Stimulated activated CD4-positive, alpha-beta T cell treated with anti-CD3 and anti-CD28 coated beads, Interleukin-12 subunit alpha, Interleukin-12 subunit beta, amount 100 ng/mL, for 4 hours (primary cell): ENCODE measurements around the gene ABL2.

Experiments used
- DNase-seq: peaks from one replicate; pipeline ENCODE4 v3.0.0-alpha.2; 2020

Gene ABL2

GRCh38 chr1:179127163-179127895 lies 102.1 kb downstream of the ABL2 start:
- no peak for DNase-seq

DNA sequence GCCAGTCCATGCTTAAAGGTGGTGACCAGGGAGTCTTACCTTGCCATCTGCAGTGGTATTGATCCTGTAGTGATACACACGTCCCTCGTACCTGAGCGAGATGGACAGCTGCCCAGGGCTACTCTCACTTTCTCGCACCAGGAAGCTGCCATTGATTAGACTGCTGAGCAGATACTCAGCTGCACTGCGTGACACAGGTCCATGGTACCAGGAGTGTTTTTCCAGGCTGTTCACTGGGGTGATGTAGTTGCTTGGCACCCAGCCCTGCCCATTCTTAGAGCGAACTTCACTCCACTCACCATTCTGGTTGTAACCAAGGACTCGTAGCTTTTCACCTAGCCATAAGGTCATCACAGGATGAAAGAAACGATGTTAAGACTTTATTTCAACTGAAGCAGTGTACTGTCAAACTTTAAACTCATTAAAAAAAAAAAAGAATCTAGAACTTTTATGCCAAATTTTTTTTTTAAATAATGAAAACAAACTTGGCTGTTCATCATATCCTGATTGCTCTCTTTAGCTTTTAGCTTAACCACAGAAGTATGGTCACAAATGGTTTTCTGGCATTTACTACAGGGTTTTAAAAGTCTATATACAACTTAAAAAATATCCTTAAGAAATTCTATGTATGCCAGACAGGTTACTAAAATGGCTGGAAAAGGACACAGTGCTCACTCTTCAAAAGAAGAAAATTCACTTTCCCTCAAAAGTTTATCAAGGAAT lies 103.0 kb downstream of the ABL2 start:
- DNase-seq, result no peak

GRCh38 chr1:179124873-179125272 lies 104.6 kb downstream of the ABL2 start:
- no peak for DNase-seq

DNA sequence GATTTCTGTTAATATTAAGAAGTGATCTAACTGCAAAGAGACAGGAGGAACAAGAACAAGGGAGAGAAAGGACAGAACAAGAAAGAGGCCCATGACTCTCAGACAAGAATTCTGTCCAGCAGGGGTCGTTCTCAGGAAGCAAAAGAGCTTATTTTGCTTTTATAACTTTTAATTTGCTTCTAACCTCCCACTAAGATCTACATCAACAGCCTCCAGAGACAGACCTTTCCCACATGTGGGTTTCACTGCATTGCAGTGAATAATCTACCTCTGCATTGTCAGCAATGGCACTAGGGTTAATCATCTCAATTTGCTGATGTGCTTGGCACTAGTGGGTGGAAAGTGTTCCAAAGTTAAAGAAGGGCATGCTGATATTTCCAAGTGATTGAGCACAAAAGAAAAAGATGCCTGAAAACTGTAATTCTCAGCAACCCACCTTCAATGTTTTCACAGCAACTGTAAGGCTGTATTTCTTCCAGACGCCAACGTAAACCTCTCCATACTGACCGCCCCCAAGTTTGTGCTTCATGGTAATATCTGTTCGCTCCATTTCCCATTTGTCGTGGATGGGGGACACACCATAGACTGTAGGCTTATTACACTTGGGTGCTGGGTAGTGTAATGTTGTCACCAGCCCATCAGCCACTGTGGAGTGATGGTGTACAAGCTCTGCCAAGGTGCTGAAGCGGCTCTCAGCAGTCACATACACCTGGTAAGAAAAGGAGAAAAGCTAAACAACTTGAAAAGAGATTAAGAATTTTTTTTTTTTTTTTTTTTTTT lies 108.1 kb downstream of the ABL2 start:
- DNase-seq, result no peak

DNA sequence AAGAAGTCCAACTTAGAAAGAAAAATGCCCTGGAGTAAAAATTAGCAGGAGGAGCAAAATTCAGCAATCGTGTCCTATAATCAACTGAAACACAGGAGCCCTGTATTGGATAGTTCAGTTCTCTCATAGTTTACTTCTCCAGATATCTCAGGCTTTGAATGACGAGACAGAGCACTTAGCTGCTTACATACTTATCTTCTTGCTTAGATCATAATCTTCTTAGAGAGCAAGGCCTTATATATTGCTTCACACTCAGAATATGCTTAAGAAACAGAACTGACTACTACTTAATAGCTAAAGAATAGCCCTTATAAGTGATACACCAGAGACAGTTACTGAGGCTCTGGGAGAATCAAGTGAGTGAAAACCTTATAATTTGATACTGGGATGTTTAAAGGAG lies 108.7 kb downstream of the ABL2 start:
- no peak for DNase-seq

DNA sequence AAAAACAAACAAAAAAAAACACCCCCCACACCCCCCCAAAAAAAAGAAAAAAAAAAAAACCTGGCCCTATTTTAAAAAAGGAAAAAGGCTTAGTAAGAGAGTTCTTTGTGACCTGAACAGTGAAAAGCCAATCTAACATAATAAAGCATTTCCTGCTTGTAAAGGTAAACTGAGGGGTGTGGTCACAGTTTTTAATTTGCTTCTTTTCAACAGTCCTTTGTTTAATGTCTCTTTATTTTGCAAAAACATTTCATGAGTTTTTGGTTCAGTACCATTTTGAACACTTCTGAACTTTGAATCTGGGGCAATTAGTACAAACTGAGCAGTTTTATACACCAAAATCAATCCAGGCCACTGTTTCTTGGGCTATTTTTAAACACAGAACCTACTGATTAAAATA lies 110.0 kb downstream of the ABL2 start:
- DNase-seq, result no peak

DNA sequence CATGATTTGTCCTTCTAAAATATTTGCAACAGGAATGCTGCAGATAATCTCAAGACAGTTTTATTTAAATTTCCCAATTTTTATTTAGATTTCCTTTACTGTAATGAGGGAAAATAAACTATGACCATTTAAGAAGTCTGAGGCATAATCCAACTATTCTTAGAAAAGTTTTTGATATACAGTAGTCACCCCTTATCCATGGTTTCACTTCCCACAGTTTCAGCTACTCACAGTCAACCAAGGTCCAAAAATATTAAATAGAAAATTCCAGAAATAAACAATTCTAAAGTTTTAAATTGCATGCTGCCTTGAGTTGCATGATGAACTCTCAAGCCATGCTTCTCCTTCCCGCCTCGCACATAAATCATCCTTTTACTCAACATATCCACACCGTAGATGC lies 114.3 kb downstream of the ABL2 start:
- DNase-seq, result no peak

DNA sequence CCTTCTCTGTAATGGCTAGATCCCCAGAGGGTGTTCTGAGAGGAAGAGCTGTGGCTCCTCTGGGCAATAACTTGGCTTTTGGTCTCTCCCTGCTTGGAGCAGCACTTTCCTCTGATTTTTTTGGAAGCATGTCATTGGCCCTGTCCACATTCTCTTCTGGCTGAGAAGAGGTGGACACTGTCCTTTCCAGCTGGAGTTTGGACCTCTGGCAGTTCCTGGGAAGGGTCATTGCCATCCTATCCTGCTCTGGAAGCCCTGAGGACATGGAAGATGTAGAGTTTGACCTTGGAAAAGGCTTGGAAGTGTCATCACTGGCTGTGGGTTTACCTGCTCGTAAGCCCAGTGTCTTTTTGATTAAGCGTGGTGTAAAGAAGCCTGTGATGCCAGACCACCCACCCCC lies 120.8 kb downstream of the ABL2 start:
- DNase-seq, result no peak

- DNase-seq, result no peak
Measured at GRCh38 chr1:179107706-179108629, 121.5 kb downstream of the ABL2 start.

DNA sequence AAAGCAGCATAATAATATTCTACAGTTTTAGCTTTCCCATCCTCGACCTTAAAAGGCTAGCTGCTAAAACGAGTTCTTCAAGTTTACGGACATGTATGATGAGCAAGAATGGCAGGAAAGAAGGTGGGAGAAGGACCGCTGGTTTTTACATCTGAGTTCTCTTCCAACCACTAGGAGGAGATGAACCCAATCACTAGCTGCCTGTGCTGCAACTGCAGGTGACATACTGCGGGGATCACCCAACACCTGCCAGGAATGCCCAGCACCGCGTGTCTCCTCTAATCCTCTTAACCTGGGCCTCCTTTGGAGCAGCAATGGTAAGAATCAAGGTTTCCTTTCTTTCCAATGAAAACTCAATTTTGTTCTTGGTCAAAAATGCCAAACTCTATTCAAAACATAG lies 124.1 kb downstream of the ABL2 start:
- no peak for DNase-seq

GRCh38 chr1:179104611-179105250 lies 124.7 kb downstream of the ABL2 start:
- no peak for DNase-seq

DNA sequence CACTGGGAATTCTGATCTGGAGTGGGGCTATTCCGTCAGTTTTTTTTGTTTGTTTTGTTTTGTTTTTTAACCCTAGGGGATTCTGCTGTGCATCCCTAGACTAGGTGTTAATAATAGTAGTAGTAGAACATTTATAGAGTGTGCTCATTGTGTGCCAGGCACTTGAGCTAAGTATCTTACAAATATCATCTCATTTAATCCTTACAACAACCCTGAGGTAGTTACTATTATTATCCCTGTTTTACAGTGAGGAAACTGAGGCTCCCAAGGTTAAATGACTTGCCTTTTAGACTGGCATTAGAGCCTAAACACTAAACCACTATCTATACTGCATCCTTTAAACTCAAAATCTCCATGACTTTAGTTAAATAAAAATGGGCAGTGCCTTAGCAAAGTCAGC lies 125.5 kb downstream of the ABL2 start:
- DNase-seq, result no peak

- no peak for DNase-seq
Measured at GRCh38 chr1:179101566-179101965, 127.9 kb downstream of the ABL2 start.

GRCh38 chr1:179099891-179100290 lies 129.6 kb downstream of the ABL2 start:
- no peak for DNase-seq

DNA sequence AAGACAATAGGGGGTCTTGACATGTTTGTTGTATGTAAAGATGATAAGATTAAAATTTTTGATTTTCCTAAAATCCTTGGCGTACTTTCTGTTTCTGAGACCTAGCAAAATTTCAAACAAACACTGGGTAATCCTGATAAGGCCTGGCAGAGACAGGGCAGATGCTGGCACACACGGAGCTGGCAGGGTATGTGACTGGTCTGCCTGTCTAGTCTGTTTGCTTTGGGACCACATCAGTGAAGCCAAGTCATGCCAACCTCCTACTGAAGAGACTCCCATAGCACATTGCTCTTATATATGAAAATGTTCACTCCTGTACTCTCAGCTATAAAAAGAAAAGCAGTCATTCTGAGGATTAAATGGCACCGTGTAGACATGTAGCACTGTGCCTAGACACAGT lies 133.6 kb downstream of the ABL2 start:
- DNase-seq, result no peak

GRCh38 chr1:179095377-179095776 lies 134.1 kb downstream of the ABL2 start:
- no peak for DNase-seq

- DNase-seq, result no peak
Measured at GRCh38 chr1:179094818-179095217, 134.7 kb downstream of the ABL2 start.

DNA sequence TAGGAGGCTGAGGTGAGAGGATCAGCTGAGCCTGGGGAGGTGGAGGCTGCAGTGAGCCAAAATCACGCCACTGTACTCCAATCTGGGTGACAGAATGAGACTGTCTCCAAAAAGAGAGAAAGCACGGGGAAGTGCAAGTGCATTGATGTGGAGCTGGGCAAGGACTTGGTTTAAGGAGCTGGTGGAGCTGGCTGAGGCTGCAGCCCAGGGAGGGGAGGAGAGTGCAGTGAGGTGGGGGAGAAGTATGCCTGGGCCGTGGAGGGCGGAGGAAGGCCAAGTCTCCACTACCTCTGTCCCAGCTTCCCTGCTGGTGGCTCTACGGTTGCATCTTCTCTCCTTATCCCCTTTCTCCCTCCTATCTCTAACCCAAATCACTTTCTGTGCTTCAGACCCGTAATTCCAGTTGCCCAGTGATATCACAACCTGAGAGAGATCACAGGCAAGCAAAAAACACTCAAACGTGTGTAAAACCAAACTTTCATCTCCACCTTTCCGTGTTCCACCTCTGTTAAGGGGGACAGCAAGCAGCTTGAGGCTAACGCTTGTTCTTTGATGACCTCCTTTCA lies 136.5 kb downstream of the ABL2 start:
- DNase-seq, result no peak

DNA sequence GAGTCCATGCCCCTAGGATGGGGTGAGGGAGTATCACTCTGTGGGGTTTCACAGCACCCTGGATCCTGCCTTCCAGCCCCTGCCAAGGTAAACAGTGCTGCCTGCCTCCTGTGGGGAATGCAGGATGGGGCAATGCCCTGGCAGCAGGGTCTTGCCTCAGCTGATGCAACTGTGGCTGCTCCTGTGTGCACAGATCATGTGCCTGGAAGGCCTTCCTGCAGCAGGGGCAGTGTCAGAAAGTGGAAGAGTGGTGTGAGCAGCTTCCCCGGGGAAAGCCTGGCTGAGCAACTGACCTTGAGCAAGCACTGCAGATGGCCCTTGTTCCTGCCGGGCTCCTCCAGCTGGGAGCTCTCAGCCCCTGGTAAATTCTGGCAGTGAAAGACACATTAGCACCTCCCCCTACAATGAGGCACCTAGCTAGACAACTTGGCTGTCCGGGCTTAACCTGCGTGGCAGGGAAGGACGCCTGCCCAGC lies 137.7 kb downstream of the ABL2 start:
- DNase-seq, result no peak

DNA sequence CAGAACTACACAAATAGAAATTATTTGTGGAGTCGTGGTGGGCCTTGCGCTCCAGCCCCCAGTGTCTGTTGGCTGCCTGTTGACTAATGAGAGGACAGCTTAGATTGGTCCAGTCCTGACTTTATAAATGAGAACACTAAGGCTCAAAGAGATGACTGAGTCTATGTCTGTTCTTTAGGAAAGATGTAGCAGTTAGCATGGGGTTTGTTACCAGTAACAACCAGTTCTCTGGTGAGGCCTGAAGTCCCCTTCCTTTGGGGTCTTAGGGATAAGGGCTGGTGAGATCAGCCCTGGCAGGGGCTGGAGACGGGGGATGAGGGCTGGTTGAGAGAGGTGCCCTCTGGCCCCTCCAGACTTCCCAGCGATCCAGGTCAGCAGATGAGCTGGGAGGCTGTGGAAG lies 138.6 kb downstream of the ABL2 start:
- no peak for DNase-seq

- no peak for DNase-seq
Measured at GRCh38 chr1:179090522-179090921, 139.0 kb downstream of the ABL2 start.
